A172 (cell line): Measurements from ENCODE around the gene MITF. TPM values are rescaled to one million over a fixed set of nuclear protein-coding genes. Genes with fewer than 3 reads are reported as not detected.

ENCODE experiments used
- DNase-seq: peaks from one replicate; pipeline ENCODE4 v3.0.0-alpha.2; 2015; ENCODE audit warnings: low spot score
- total RNA-seq: library from RNA; depleted of rRNA; stranded (reverse); fragments of >200 nt; shearing (Covaris generic); gene quantifications from 2 replicates; pipeline ENCODE4 v1.2.3, GENCODE V29; 2014

MITF gene
- total RNA-seq, 1 experiment from 2014 or later = 25.6 TPM

- DNase-seq = no peak
Observed at GRCh38 chr3:69729147-69729919, 9.9 kb upstream of the MITF start.

GRCh38 chr3:69731080-69731479 lies 8.2 kb upstream of the MITF start:
- DNase-seq = no peak

GRCh38 chr3:69735893-69736292 lies 3.4 kb upstream of the MITF start:
- no peak for DNase-seq

GRCh38 chr3:69737392-69737791 lies 1.9 kb upstream of the MITF start:
- DNase-seq = no peak

GRCh38 chr3:69738315-69738714 lies 949 bp upstream of the MITF start:
- no peak for DNase-seq

- DNase-seq = no peak
Observed at GRCh38 chr3:69738859-69739203, 433 bp upstream of the MITF start.

GRCh38 chr3:69740103-69741021 lies 1.1 kb downstream of the MITF start:
- DNase-seq = no peak

- no peak for DNase-seq
Observed at GRCh38 chr3:69741032-69741767, 1.9 kb downstream of the MITF start.

GRCh38 chr3:69742391-69742790 lies 3.1 kb downstream of the MITF start:
- no peak for DNase-seq

- no peak for DNase-seq
Observed at GRCh38 chr3:69743975-69744906, 5.0 kb downstream of the MITF start.

- no peak for DNase-seq
Observed at GRCh38 chr3:69745505-69745904, 6.2 kb downstream of the MITF start.

GRCh38 chr3:69746119-69746518 lies 6.9 kb downstream of the MITF start:
- no peak for DNase-seq

- no peak for DNase-seq
Observed at GRCh38 chr3:69747511-69748258, 8.4 kb downstream of the MITF start.

- DNase-seq = no peak
Observed at GRCh38 chr3:69748503-69748902, 9.2 kb downstream of the MITF start.

- DNase-seq = no peak
Observed at GRCh38 chr3:69749461-69749860, 10.2 kb downstream of the MITF start.

- no peak for DNase-seq
Observed at GRCh38 chr3:69750549-69750948, 11.3 kb downstream of the MITF start.

- DNase-seq = no peak
Observed at GRCh38 chr3:69751074-69751476, 11.8 kb downstream of the MITF start.

GRCh38 chr3:69752241-69752640 lies 13.0 kb downstream of the MITF start:
- DNase-seq = no peak

- no peak for DNase-seq
Observed at GRCh38 chr3:69753179-69753775, 14.0 kb downstream of the MITF start.

- no peak for DNase-seq
Observed at GRCh38 chr3:69755795-69756194, 16.5 kb downstream of the MITF start.
